Hindlimb muscle (tissue), 1 donor: ENCODE data around the gene OR51B4. TPM values are rescaled to one million over a fixed set of nuclear protein-coding genes. Genes with fewer than 3 reads are reported as not detected.
A peak's percentile ranks its signal among the peaks of the same experiment; 100 is the strongest.

Experiments
- DNase-seq: peaks from one replicate; pipeline ENCODE4 v3.0.0-alpha.2; 2013
- polyA plus RNA-seq: library from polyadenylated mRNA; unstranded; fragments of 120-200 nt; gene quantifications from one replicate; pipeline ENCODE4 v1.2.1, GENCODE V29; 2013; ENCODE audit not compliant: insufficient read length

The OR51B4 gene
- polyA plus RNA-seq, 1 donor, result not detected

DNA sequence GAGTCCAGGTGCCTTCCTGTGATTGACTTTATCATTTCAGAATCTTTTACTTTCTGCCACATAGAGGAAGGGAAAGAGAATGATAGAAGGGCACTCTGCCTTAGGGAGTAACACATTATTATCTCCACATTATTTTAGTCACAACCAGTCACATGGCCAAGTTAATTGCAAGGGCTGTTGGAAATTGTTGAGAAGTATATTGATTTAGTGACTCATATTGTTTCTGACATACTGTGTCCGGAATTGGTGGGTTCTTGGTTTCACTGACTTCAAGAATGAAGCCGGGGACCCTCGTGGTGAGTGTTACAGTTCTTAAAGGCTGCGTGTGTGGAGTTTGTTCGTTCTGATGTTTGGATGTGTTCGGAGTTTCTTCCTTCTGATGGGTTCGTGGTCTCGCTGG lies 8.7 kb downstream of the OR51B4 start:
- DNase-seq, result no peak

- DNase-seq, result no peak
These were observed 10.4 kb downstream of the OR51B4 start for GRCh38 chr11:5291207-5291838.

- no peak for DNase-seq
These were observed 11.6 kb downstream of the OR51B4 start for GRCh38 chr11:5290106-5290505.

DNA sequence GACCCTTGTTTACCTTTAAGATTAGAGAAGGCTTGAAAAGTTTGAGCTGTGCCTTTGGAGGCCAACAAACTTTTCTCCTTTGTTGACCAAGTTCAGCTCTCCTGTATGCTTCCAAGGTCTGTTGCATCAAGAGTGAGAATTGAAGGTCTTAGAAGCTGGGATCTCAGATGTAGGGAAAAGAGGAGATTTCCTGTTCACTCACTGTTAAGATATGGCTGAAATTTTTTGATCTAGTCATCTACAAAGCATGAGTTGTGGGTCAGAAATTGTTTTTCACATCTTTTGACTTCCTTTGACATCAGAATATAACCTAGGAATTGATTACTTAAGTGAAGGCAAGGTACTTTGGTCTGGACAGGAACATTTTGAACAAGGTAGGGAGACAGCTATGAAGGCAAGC lies 12.1 kb downstream of the OR51B4 start:
- DNase-seq, result no peak

GRCh38 chr11:5288906-5289550 lies 12.7 kb downstream of the OR51B4 start:
- no peak for DNase-seq

DNA sequence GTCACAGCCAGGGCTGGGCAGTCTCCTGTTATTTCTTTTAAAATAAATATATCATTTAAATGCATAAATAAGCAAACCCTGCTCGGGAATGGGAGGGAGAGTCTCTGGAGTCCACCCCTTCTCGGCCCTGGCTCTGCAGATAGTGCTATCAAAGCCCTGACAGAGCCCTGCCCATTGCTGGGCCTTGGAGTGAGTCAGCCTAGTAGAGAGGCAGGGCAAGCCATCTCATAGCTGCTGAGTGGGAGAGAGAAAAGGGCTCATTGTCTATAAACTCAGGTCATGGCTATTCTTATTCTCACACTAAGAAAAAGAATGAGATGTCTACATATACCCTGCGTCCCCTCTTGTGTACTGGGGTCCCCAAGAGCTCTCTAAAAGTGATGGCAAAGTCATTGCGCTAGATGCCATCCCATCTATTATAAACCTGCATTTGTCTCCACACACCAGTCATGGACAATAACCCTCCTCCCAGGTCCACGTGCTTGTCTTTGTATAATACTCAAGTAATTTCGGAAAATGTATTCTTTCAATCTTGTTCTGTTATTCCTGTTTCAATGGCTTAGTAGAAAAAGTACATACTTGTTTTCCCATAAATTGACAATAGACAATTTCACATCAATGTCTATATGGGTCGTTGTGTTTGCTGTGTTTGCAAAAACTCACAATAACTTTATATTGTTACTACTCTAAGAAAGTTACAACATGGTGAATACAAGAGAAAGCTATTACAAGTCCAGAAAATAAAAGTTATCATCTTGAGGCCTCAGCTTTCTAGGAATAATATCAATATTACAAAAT lies 13.4 kb downstream of the OR51B4 start:
- no peak for DNase-seq

GRCh38 chr11:5286901-5287300 lies 14.8 kb downstream of the OR51B4 start:
- no peak for DNase-seq

DNA sequence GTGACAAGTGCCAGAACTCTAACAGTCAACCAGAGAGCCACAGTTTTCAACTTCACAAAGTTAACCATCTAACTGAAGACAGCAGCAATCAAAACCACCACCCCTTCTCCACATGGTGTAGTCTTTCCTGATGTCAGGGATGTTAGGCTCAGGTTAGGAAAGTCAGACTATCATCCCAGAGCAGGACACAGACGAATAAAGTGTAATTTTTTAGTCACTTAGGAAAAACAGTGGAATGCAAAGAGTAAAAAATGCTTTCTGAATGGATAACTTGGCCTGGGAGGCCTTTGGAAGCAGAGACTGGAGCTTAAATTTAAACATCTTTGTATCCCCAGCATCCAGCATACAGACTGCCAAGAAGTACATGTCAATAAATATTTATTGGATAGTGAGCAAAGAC lies 15.4 kb downstream of the OR51B4 start:
- no peak for DNase-seq

DNA sequence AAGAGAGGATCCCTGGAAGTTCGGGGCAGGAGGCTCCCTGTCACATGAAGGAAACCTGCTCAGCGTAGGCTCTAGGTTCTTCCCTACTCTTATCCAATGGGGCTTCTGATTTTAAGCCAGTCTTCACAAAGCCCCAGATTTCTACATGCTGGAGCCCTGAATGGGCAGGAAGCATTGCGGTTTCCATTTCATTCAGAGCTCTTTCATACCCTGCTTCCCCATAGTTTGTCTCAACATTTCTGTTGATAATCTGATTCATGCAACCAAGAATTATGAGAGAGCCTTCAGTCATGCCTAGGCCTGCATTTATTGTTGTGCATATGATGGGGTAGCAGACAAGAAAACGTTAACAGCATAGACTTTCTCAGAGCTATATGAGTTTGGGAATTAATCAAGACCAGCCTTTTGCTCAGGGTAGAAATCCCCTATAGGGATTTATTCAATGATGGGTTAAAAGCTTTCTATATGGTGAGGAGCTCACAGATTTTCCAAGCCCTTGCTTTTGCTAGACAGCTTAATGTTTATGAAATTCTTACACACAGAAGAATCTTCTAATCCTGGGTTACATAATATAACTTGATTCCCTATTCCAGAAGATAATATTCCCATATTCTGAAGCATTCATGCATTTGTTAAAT lies 15.9 kb downstream of the OR51B4 start:
- no peak for DNase-seq

DNA sequence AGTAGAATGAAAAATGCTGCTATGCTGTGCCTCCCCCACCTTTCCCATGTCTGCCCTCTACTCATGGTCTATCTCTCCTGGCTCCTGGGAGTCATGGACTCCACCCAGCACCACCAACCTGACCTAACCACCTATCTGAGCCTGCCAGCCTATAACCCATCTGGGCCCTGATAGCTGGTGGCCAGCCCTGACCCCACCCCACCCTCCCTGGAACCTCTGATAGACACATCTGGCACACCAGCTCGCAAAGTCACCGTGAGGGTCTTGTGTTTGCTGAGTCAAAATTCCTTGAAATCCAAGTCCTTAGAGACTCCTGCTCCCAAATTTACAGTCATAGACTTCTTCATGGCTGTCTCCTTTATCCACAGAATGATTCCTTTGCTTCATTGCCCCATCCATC lies 17.1 kb downstream of the OR51B4 start:
- no peak for DNase-seq

DNA sequence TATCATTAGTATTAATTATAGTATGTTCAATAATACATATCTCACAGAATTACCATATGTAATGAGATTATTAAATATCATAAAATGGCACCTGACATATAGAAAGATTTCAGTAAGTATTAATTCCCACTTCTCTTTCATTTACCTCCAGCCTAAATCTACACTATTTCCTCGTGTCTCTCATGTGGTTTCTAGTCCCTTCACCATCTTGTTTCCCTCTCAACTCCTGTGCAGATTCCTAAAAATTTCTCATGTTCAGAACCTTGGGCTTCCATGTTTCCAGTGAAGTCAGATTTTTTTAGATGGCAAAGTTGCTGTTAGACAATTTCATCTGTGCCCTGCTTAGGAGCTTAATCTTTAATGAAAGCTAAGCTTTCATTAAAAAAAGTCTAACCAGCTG lies 17.9 kb downstream of the OR51B4 start:
- no peak for DNase-seq

DNA sequence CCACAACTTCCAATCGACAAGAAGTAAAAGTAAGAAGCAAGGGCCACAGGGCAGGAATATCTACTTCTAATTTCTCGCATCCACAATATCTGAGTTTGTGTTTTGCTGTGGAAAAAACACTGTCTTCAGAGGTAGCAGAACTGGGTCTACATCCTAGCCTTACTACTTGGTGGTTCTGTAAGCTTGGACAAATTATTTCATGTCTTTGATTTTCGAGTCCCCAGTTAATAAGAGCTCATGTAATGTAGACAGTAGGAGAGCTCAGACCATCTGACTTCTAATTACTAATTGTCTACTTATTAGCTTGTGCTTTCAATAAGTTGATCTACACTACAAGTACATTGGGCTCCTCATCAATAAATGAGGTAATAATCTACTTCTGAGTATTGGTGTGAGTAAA lies 18.7 kb downstream of the OR51B4 start:
- no peak for DNase-seq

DNA sequence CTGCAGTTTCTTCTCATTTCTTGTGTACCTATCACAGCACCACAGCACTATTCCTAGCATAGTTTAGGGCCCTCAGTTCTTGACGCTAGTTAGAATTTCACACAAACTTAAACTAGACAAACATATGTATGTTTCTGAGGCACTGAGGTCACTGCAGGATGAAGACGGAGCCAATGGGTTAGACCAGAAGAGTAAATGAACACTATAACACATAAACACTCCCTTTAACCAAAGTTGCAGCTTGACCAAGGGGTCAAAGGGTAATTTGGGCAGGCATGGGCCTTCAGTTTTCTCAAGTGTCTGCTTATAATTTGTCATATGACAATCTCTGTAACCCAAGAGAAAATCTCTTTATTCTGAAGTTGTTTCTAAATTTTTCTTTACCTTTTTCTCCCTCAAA lies 19.1 kb downstream of the OR51B4 start:
- no peak for DNase-seq

DNA sequence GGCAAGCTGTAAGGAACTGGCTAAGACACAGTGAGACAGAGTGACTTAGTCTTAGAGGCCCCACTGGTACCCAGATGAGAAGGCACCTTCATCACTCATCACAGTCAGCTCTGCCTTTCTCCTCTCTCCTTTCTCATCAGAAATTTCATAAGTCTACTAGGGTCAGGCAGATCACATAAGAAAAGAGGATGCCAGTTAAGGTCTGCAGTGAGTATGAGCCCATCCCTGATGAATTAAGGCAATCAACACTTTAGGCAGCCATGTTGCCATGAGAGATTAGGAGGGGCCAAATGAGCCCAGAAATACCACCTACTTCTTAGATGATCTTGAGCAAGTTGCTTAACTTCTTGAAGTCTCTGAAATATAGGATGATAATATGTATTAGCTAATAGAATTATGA lies 20.1 kb downstream of the OR51B4 start:
- DNase-seq, result no peak

DNA sequence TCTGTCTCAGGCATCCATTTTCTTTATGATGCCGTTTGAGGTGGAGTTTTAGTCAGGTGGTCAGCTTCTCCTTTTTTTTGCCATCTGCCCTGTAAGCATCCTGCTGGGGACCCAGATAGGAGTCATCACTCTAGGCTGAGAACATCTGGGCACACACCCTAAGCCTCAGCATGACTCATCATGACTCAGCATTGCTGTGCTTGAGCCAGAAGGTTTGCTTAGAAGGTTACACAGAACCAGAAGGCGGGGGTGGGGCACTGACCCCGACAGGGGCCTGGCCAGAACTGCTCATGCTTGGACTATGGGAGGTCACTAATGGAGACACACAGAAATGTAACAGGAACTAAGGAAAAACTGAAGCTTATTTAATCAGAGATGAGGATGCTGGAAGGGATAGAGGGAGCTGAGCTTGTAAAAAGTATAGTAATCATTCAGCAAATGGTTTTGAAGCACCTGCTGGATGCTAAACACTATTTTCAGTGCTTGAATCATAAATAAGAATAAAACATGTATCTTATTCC lies 21.1 kb downstream of the OR51B4 start:
- DNase-seq, result peak; percentile 22

DNA sequence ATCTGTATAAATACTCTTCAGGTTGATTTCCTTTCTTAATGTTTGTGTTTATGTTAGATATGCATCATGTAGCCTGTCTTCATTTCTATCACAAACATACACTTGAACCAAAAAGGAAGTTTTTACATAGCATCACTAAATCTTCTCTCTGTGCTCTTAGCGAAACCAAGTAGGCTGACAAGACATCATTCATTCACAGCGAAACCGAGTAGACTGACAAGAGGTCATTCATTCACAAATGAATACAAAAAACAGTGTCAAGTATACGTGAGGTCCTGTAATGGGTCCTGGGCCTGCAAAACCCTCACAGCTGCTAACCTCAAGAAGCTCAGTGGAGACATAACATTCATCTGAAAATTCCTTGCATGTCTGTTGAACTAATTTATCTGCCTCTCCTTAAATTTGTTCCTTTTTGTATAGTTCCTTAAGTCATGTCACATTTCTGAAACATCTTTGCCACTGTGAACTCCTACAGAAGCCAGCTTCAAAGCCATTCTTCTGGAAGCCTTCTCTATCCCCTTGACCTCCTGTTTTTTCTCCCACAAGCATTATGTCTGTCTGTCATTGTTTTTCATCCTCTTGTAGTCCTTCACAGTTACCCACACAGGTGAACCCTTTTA lies 22.2 kb downstream of the OR51B4 start:
- no peak for DNase-seq

- DNase-seq, result no peak
These were observed 23.9 kb downstream of the OR51B4 start for GRCh38 chr11:5277807-5278382.

DNA sequence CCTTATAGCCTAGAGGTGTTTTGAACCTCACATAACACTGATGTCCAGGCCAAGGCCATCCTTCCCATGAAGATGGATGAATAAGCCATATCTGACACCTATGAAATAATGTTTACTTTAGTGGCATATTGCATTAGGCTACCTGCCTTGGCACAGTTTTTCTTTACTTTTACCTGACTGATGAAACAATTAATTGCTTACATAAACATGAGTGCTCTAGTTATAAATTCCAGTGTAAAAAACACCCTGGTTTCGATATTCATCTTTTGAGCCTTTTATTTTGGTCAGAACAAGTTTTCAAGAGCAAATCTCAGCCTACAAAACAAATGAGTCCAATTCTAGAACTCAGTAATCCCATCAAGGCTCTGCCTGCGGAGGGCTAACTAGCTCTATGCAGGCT lies 25.0 kb downstream of the OR51B4 start:
- DNase-seq, result no peak

GRCh38 chr11:5275369-5276110 lies 26.2 kb downstream of the OR51B4 start:
- DNase-seq, result no peak

GRCh38 chr11:5274395-5274794 lies 27.4 kb downstream of the OR51B4 start:
- no peak for DNase-seq

DNA sequence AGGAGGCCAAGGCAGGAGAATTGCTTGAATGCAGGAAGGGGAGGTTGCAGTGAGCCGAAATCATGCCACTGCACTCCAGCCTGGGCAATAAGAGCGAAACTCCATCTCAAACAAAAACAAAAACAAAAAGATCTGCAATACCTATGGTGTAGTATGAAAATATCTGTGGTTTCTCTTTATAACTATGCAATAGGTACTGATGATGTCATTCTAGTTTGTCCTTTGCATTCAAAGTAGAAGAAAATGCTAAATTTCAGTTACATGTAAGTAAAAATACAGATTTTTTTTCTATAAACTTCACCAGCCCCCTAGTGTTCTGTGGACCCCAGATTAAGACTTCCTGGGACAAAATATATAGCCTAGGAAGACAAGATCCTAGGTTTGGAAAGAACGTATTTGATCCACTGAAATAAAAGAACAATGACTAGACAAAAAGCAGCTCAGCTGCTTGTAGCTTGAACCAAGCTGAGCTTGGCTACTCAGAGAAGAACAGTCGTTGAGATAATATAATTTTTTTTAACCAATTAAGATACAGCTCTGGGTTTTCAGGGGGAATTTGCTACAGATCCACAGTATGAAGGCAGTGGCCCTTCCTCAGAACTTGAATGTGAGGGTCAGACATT lies 29.2 kb downstream of the OR51B4 start:
- DNase-seq, result no peak
